Common myeloid progenitor, CD34-positive (primary cell): ENCODE data around the gene DDI2.
"Not testable (repeated sequence)": the region's sequence is repeated elsewhere in the genome, so short reads cannot be mapped to it uniquely, and the experiment has no call there.

Source experiments
- CTCF ChIA-PET: fragments of 350-600 bp; sonication (Branson Sonifier 250); formaldehyde crosslinking; loops from one replicate; lab custom pipeline; 2021; ENCODE audit warnings: antibody characterized with exemption; lab: Charles Lee
- POLR2A ChIA-PET: fragments of 350-600 bp; sonication (Branson Sonifier 250); formaldehyde crosslinking; loops from one replicate; lab custom pipeline; 2021; ENCODE audit warnings: antibody characterized with exemption; lab: Charles Lee
- DNase-seq, 3 donors: peaks; one replicate each; pipeline versions ENCODE4 v3.0.0 to v3.0.0-alpha.2; 2013
- H3K27ac ChIP-seq, 2 experiments: 1 replicate in 1 of 2; 2 replicates in 1 of 2; pipeline ENCODE4 v1.7.0; 2013; ENCODE audit warnings: inconsistent platforms in 2 of 2, low read length in 2 of 2, mild to moderate bottlenecking in 2 of 2, low read depth in 1 of 2, moderate library complexity in 1 of 2; ENCODE audit not compliant: severe bottlenecking in 2 of 2, insufficient read depth in 1 of 2, poor library complexity in 1 of 2
- H3K27me3 ChIP-seq, 5 experiments: replicated peaks in 2 of 5; 1 replicate in 3 of 5; 2 replicates in 2 of 5; pipeline versions ENCODE4 v1.6.1 to v1.7.0; 2013; ENCODE audit warnings: low read length in 4 of 5, mild to moderate bottlenecking in 2 of 5, moderate library complexity in 2 of 5, inconsistent platforms in 1 of 5; ENCODE audit not compliant: insufficient read depth in 5 of 5, control insufficient read depth in 4 of 5
- H3K36me3 ChIP-seq, 4 experiments: 1 replicate in 2 of 4; 2 replicates in 2 of 4; pipeline versions ENCODE4 v1.6.1 to v1.7.0; 2013; ENCODE audit warnings: low read length in 3 of 4, control low read depth in 1 of 4, mild to moderate bottlenecking in 1 of 4; ENCODE audit not compliant: control insufficient read depth in 4 of 4, insufficient read depth in 4 of 4
- H3K4me1 ChIP-seq, 4 experiments: 1 replicate in 3 of 4; 2 replicates in 1 of 4; pipeline versions ENCODE4 v1.6.1 to v1.7.1; 2013; ENCODE audit warnings: low read length in 3 of 4, mild to moderate bottlenecking in 3 of 4, control low read depth in 1 of 4, inconsistent platforms in 1 of 4, moderate library complexity in 1 of 4; ENCODE audit not compliant: control insufficient read depth in 4 of 4, insufficient read depth in 4 of 4; ENCODE audit errors: control extremely low read depth in 1 of 4
- H3K4me3 ChIP-seq, 7 experiments: 1 replicate in 4 of 7; 2 replicates in 3 of 7; pipeline versions ENCODE4 v1.5.1 to v1.7.0; 2013; ENCODE audit warnings: mild to moderate bottlenecking in 7 of 7, low read length in 6 of 7, moderate library complexity in 6 of 7, inconsistent platforms in 2 of 7, low read depth in 2 of 7, control low read depth in 1 of 7; ENCODE audit not compliant: insufficient read depth in 4 of 7, control insufficient read depth in 1 of 7; ENCODE audit errors: extremely low read depth in 1 of 7
- H3K9me3 ChIP-seq, 5 experiments: 1 replicate in 4 of 5; 2 replicates in 1 of 5; pipeline versions ENCODE4 v1.6.1 to v1.7.1; 2013; ENCODE audit warnings: low read length in 4 of 5, mild to moderate bottlenecking in 2 of 5, inconsistent platforms in 1 of 5, low read depth in 1 of 5, moderate library complexity in 1 of 5; ENCODE audit not compliant: control insufficient read depth in 4 of 5, insufficient read depth in 2 of 5; ENCODE audit errors: control extremely low read depth in 1 of 5
- WGBS: methylation state at CpG from one replicate; pipeline ENCODE4 v1.1.5; 2013; ENCODE audit not compliant: insufficient coverage; 5-methylcytosine and 5-hydroxymethylcytosine counted together

Gene DDI2

GRCh38 chr1:15691434-15692032, 74.3 kb downstream of the DDI2 start:
- peaks cover 0 to 4% (median under 1%) of the 10 kb centered on the region in 4 experiments for H3K4me1 ChIP-seq
- peaks cover 0 to 20% (median 7%) of the 10 kb centered on the region in 4 experiments for H3K36me3 ChIP-seq
- WGBS: 97% methylated on average over 10 of the region's 11 CpGs
- no peak for DNase-seq
- no peaks in the 10 kb centered on the region for H3K27me3 ChIP-seq
- POLR2A ChIA-PET: no interaction called here
- CTCF ChIA-PET: interaction anchor here (1.0 to 1.2 kb wide), 3 partner anchors 12 to 21 kb away, joined by 3 to 6 read pairs (median 3); no protein-coding TSS in a partner anchor
- no peaks in the 10 kb centered on the region for H3K9me3 ChIP-seq
- no peak overlapping the region for H3K27ac ChIP-seq
- H3K4me3 ChIP-seq: no peak overlapping the region

GRCh38 chr1:15692121-15692682, 74.9 kb downstream of the DDI2 start:
- no peak for DNase-seq
- Histone ChIP-seq H3K27me3 (no peaks in the 10 kb centered on the region), H3K4me3 (no peak overlapping the region), H3K27ac (no peak overlapping the region), H3K36me3 (peaks cover 0 to 20% (median 7%) of the 10 kb centered on the region in 4 experiments), H3K9me3 (no peaks in the 10 kb centered on the region), H3K4me1 (peaks cover 0 to 11% (median 5%) of the 10 kb centered on the region in 4 experiments)
- POLR2A ChIA-PET: no interaction called here
- CTCF ChIA-PET: interaction anchor here (1.1 kb wide), 1 partner anchor 12 kb away, joined by 3 read pairs; no protein-coding TSS in a partner anchor
- 85% methylated on average over 4 of the region's 5 CpGs for WGBS

GRCh38 chr1:15693371-15693770, 76.1 kb downstream of the DDI2 start:
- DNase-seq: no peak
- 93% methylated on average over 5 of the region's 5 CpGs for WGBS
- H3K9me3 ChIP-seq: no peaks in the 10 kb centered on the region
- no peak overlapping the region for H3K27ac ChIP-seq
- H3K36me3 ChIP-seq: peaks cover 0 to 15% (median 7%) of the 10 kb centered on the region in 4 experiments
- no peaks in the 10 kb centered on the region for H3K27me3 ChIP-seq
- ChIA-PET CTCF (interaction anchor here (1.3 kb wide), 1 partner anchor 9 kb away, joined by 5 read pairs; no protein-coding TSS in a partner anchor), POLR2A (no interaction called here)
- peaks cover 8 to 22% (median 14%) of the 10 kb centered on the region in 4 experiments for H3K4me1 ChIP-seq
- H3K4me3 ChIP-seq: no peak overlapping the region

GRCh38 chr1:15696956-15697521, 79.8 kb downstream of the DDI2 start:
- WGBS: 2% methylated on average over 10 of the region's 10 CpGs
- Histone ChIP-seq H3K4me1 (peaks cover 8 to 25% (median 14%) of the 10 kb centered on the region in 4 experiments), H3K36me3 (peaks cover 0 to 11% (median 2%) of the 10 kb centered on the region in 4 experiments), H3K27me3 (no peaks in the 10 kb centered on the region), H3K4me3 (peak overlapping the region in 6 of 7 experiments; percentile 11 to 64 (median 50)), H3K27ac (peak overlapping the region; percentile 28 to 64), H3K9me3 (no peaks in the 10 kb centered on the region)
- ChIA-PET CTCF (interaction anchor here (1.0 to 2.3 kb wide), 6 partner anchors 10 to 44 kb away, joined by 3 to 10 read pairs (median 5); no protein-coding TSS in a partner anchor), POLR2A (interaction anchor here (0.8 to 1.4 kb wide), 4 partner anchors 11 to 20 kb away, joined by 3 read pairs; partner anchors contain the start of gene PLEKHM2)
- DNase-seq: peak; percentile 55 to 90 (median 90)

DNA sequence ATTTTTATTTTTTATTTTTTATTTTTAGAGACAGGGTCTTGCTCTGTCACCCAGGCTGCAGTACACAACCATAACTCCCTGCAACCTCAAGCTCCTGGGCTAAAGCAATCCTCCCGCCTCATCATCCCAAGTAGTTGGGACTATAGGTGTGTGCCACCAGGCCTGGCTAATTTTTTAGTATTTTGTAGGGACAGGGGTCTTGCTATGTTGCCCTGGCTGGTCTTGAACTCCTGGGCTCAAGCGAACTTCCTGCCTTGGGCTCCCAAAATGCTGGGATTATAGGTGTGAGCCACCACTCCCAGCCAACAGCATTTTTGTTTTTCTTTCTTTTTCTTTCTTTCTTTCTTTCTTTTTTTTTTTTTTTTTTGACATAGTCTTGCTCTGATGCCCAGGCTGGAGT, 80.9 kb downstream of the DDI2 start:
- Histone ChIP-seq H3K9me3 (no peaks in the 10 kb centered on the region), H3K27ac (no peak overlapping the region), H3K27me3 (no peaks in the 10 kb centered on the region), H3K36me3 (peaks cover 0 to 9% (median 2%) of the 10 kb centered on the region in 4 experiments), H3K4me3 (no peak overlapping the region), H3K4me1 (peaks cover 8 to 25% (median 14%) of the 10 kb centered on the region in 4 experiments)
- no peak for DNase-seq
- POLR2A ChIA-PET: no interaction called here
- WGBS: 100% methylated on average over 2 of the region's 2 CpGs
- CTCF ChIA-PET: interaction anchor here (1.0 to 1.8 kb wide), 2 partner anchors 16 to 43 kb away, joined by 3 to 5 read pairs; no protein-coding TSS in a partner anchor

GRCh38 chr1:15699321-15699720, 82.1 kb downstream of the DDI2 start:
- H3K9me3 ChIP-seq, CTCF ChIA-PET, H3K27ac ChIP-seq, H3K36me3 ChIP-seq, H3K27me3 ChIP-seq, H3K4me3 ChIP-seq, DNase-seq, POLR2A ChIA-PET: not testable (repeated sequence)
- H3K4me1 ChIP-seq: peaks cover 8 to 25% (median 14%) of the 10 kb centered on the region in 4 experiments
- 100% methylated on average over 3 of the region's 4 CpGs for WGBS
